Neural cell (in vitro differentiated cells): Measurements from ENCODE around the gene PACS2. TPM values are rescaled to one million over a fixed set of nuclear protein-coding genes. Genes with fewer than 3 reads are reported as not detected.

Source experiments
- H2AFZ ChIP-seq: fragments of 200-600, 300-800 bp; sonication (generic), shearing (Covaris generic); 2 replicates; pipeline ENCODE4 v1.6.0; 2014; ENCODE audit warnings: low read depth, mild to moderate bottlenecking, antibody characterized with exemption, low read length, moderate library complexity
- H3F3A ChIP-seq: fragments of 200-600 bp; shearing (Covaris generic); 2 replicates; pipeline ENCODE4 v1.6.1; 2016; ENCODE audit warnings: mild to moderate bottlenecking, moderate library complexity, mixed read lengths, antibody characterized with exemption, low read length; ENCODE audit not compliant: insufficient read depth, poor library complexity, severe bottlenecking
- H3K27ac ChIP-seq: fragments of 200-600, 300-800 bp; sonication (generic), shearing (Covaris generic); 2 replicates; pipeline ENCODE4 v1.5.1; 2014; ENCODE audit warnings: mild to moderate bottlenecking, low read length, moderate library complexity
- H3K27me3 ChIP-seq: fragments of 300-800, 200-600 bp; sonication (generic), shearing (Covaris generic); 2 replicates; pipeline ENCODE4 v1.6.0; 2014; ENCODE audit warnings: mild to moderate bottlenecking, low read depth, low read length, moderate library complexity; ENCODE audit not compliant: insufficient read depth
- H3K36me3 ChIP-seq: fragments of 300-800, 200-600 bp; sonication (generic), shearing (Covaris generic); 2 replicates; pipeline ENCODE4 v1.5.1; 2014; ENCODE audit warnings: mild to moderate bottlenecking, antibody characterized with exemption, low read length, moderate library complexity; ENCODE audit not compliant: insufficient read depth
- H3K4me2 ChIP-seq: fragments of 300-800, 200-600 bp; sonication (generic), shearing (Covaris generic); 2 replicates; pipeline ENCODE4 v1.6.0; 2014; ENCODE audit warnings: mild to moderate bottlenecking, low read length
- H3K4me3 ChIP-seq: fragments of 300-800, 200-600 bp; sonication (generic), shearing (Covaris generic); 2 replicates; pipeline ENCODE4 v1.5.1; 2014; ENCODE audit warnings: mild to moderate bottlenecking, low read length, moderate library complexity
- H3K79me2 ChIP-seq: fragments of 200-600 bp; shearing (Covaris generic); replicated peaks from 2 replicates; pipeline ENCODE4 v1.6.0; 2014; ENCODE audit warnings: mild to moderate bottlenecking, low read length, moderate library complexity; ENCODE audit not compliant: insufficient read depth
- H3K9ac ChIP-seq: fragments of 300-800, 200-600 bp; sonication (generic), shearing (Covaris generic); 2 replicates; pipeline ENCODE4 v1.6.1; 2016; ENCODE audit warnings: mild to moderate bottlenecking, low read length, mixed read lengths
- H3K9me2 ChIP-seq: fragments of 200-600 bp; shearing (Covaris generic); 2 replicates; pipeline ENCODE4 v1.6.1; 2016; ENCODE audit warnings: mild to moderate bottlenecking, low read length, mixed read lengths; ENCODE audit not compliant: insufficient read depth
- H3K9me3 ChIP-seq: fragments of 200-600, 300-800 bp; sonication (generic), shearing (Covaris generic); 2 replicates; pipeline ENCODE4 v1.6.1; 2016; ENCODE audit warnings: mild to moderate bottlenecking, mixed run types, low read length, moderate library complexity, mixed read lengths
- H4K20me1 ChIP-seq: fragments of 200-600 bp; shearing (Covaris generic); 2 replicates; pipeline ENCODE4 v1.6.1; 2016; ENCODE audit warnings: mild to moderate bottlenecking, mixed run types; ENCODE audit not compliant: insufficient read depth
- CTCF ChIP-seq: fragments of 450-650 bp; IDR thresholded peaks from 2 replicates; pipeline ENCODE4 v1.5.1; 2014; ENCODE audit warnings: antibody characterized with exemption, mild to moderate bottlenecking, moderate library complexity; ENCODE audit not compliant: poor library complexity, severe bottlenecking
- EP300 ChIP-seq: fragments of 450-650 bp; conservative IDR thresholded peaks from 2 replicates; pipeline ENCODE4 v1.6.1; 2014; ENCODE audit warnings: antibody characterized with exemption, mild to moderate bottlenecking, moderate library complexity; ENCODE audit not compliant: poor library complexity, severe bottlenecking
- EZH2 ChIP-seq: fragments of 200-600, 300-800 bp; shearing (Covaris generic), sonication (generic); IDR thresholded peaks from 2 replicates; pipeline ENCODE4 v1.6.1; 2014; ENCODE audit warnings: antibody characterized with exemption, low read length, borderline replicate concordance, mild to moderate bottlenecking; ENCODE audit not compliant: insufficient read depth, poor library complexity, severe bottlenecking
- MXI1 ChIP-seq: fragments of 450-650 bp; conservative IDR thresholded peaks from 2 replicates; pipeline ENCODE4 v1.6.1; 2014; ENCODE audit warnings: antibody characterized with exemption, mild to moderate bottlenecking; ENCODE audit not compliant: poor library complexity, severe bottlenecking
- POLR2AphosphoS5 ChIP-seq: IDR thresholded peaks from 2 replicates; pipeline ENCODE4 v1.6.1; 2012
- RAD21 ChIP-seq: fragments of 450-650 bp; conservative IDR thresholded peaks from 2 replicates; pipeline ENCODE4 v1.6.1; 2014; ENCODE audit warnings: antibody characterized with exemption, mild to moderate bottlenecking, moderate library complexity
- REST ChIP-seq: IDR thresholded peaks from 2 replicates; pipeline ENCODE4 v1.6.1; 2012; ENCODE audit warnings: borderline replicate concordance
- SMC3 ChIP-seq: fragments of 450-650 bp; conservative IDR thresholded peaks from 2 replicates; pipeline ENCODE4 v1.6.1; 2014; ENCODE audit warnings: antibody characterized with exemption, mild to moderate bottlenecking, moderate library complexity; ENCODE audit not compliant: poor library complexity
- TAF1 ChIP-seq: IDR thresholded peaks from 2 replicates; pipeline ENCODE4 v1.6.1; 2012; ENCODE audit warnings: low read depth
- polyA plus RNA-seq: library from polyadenylated mRNA; depleted of rRNA; stranded (reverse); fragments of >200 nt; gene quantifications from 2 replicates; pipeline ENCODE4 v1.2.3, GENCODE V29; 2014

The PACS2 gene
- polyA plus RNA-seq, 1 donor from 2014 or later: 77.7 TPM

- no peak overlapping the region for H2AFZ ChIP-seq
- no peak overlapping the region for H3K9ac ChIP-seq
- no peaks in the 10 kb centered on the region for H3K36me3 ChIP-seq
Observed at GRCh38 chr14:105376521-105377440, 62.2 kb downstream of the PACS2 start.

More at GRCh38 chr14:105376521-105377440, 62.2 kb downstream of the PACS2 start:
- Histone ChIP-seq H3K27me3 (no peaks in the 10 kb centered on the region), H3K79me2 (no peaks in the 10 kb centered on the region), H3K4me3 (no peak overlapping the region), H3K9me3 (no peaks in the 10 kb centered on the region), H3K4me2 (no peak overlapping the region), H3K9me2 (no peaks in the 10 kb centered on the region), H4K20me1 (no peaks in the 10 kb centered on the region), H3K27ac (no peak overlapping the region), H3F3A (no peaks in the 10 kb centered on the region)
- TF ChIP-seq SMC3: no peak
- no peak for TF ChIP-seq MXI1
- TF ChIP-seq EZH2: no peak
- no peak for TF ChIP-seq RAD21
- TF ChIP-seq EP300: no peak
- TF ChIP-seq CTCF: no peak
- no peak for TF ChIP-seq TAF1
- TF ChIP-seq REST: no peak
- TF ChIP-seq POLR2AphosphoS5: no peak
